Jurkat, Clone E6-1 (cell line): Measurements from ENCODE around the gene RABGGTA.
"Not testable (repeated sequence)": the region's sequence is repeated elsewhere in the genome, so short reads cannot be mapped to it uniquely, and the experiment has no call there.

Experiments
- DNase-seq: peaks from one replicate; pipeline ENCODE4 v3.0.0-alpha.2; 2011; ENCODE audit warnings: low read depth, low spot score
- H3K4me3 ChIP-seq: 2 replicates; pipeline ENCODE4 v1.5.1; 2011; ENCODE audit warnings: mild to moderate bottlenecking, low read length, control low read depth, moderate library complexity

The RABGGTA gene

DNA sequence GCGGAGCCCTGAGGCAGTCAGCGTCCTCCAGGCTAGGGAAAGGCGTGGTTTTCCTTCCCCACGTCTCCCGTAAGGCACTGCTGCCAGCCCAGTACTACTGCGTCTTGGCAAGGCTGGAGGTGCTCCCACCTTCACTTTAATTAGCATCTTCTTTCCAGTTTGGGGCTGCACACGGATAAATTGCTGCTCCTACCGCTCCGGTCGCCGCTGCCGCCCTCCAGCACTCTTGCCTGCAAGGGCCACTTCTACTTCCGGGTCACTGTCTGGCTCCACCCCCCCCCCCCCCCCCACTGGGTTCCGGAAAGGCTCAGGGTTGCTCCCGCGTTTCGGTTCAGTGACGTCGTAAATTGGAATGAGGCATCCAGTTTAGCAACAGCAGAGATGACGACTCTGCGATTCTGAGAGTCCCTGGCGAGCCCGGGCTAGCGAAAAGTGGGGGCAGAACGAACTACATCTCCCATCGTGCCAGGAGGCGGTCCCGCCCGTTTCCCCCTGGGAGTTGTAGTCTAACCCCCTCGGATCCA lies 39.2 kb downstream of the RABGGTA start, which contains the start of gene NEDD8:
NEDD8 (minus strand) TSS at position 247 of the 524 bp plus-strand sequence; CDS start at position 147, 100 bp downstream.
- peak; percentile 90 for DNase-seq
- H3K4me3 ChIP-seq, result peak within 1 kb of the TSS; percentile 87

DNA sequence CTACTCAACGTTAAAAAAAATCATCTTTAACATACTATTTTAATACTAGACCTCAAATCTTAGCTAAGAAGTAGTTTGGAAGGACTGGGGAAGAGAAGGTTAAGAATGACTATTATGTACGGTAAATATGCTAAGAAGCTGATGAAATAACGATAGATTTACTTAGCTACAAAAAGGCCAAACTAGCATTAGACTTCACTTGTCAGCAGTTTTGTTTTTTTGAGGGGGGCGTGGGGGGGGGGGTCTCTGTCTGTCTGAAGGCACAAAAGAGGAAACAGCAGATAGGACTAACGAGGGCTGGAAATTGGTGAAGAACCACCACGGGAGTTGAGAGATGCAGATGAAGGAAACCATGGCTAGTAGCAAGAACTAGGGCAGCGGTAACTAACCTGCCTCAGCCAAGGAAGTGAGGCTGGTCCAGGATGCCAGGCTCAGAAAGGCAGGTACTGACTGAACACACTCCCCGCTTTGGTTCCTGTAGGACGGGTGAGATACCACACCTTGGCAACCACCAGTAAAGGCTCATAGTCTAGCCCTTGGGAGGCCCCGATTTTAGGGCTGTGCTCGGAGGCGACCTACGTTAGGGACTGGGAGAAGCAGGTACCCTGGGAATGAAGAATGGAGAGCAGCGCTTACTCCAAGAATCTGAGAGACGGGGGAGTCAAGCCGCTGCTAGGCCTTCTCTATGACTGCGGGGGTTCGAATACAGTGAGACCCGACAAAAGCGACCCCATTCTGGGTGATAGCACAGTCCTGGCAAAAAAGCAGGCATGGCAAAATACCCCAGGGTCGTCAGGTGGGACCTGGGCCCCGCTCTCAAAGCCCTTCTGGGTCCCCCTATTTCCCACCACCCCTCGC lies 39.9 kb downstream of the RABGGTA start:
- no peak for DNase-seq
- peak overlapping the region; percentile 87 for H3K4me3 ChIP-seq

DNA sequence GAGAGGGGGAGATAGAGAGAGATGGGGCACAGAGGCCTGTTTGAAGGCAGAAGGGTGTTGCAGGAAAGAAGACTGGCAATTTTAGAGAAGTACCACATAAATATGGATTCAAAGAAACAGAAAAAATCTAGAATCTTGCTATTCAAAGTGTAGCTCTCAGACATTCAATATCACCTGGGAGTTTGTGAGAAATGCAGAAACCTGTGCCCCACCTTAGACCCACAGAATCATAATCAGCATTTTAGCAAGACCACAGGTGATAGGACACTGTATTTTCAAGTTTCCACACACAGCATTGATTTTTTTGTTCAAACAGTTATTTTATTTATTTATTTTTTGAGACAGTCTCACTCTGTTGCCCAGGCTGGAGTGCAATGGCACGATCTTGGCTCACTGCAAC lies 42.5 kb downstream of the RABGGTA start:
- no peak overlapping the region for H3K4me3 ChIP-seq

DNA sequence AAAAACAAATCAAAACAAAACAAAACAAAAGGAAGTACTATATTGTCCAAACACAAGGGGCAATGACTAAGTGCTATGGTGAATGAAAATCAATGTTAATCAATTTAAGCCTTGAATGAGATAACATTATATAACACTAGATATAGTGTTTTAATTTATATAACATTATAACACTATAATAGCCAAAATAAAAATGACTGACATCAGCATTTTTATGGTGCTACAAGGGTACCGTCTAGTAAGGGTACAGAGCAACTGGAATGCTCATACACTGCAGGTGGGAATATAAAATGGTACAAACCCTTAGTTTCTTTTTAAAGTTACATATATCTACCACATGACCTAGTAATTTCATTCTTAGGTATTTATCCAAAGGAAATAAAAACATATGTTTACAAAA lies 44.9 kb downstream of the RABGGTA start:
- no peak for DNase-seq
- no peak overlapping the region for H3K4me3 ChIP-seq

More for the DNA sequence above, 42.5 kb downstream of the RABGGTA start:
- no peak for DNase-seq

DNA sequence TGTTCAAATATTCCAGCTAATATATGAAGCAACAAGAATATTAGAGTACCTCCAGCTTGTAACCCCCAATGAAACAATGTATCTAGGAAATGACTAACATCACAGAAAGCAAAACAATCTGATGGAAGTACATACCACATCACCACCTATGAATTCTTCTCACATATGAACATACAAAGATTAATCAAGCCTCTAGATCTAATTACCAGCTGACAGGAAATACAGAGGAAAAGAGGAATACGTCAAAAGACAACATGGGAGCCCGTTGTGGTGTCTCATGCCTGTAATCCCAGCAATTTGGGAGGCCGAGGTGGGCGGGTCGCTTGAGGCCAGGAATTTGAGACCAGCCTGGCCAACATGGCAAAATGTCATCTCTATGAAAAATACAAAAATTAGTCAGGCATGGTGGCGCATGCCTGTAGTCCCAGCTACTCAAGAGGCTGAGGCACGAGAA lies 46.8 kb downstream of the RABGGTA start:
- no peak overlapping the region for H3K4me3 ChIP-seq
- no peak for DNase-seq

DNA sequence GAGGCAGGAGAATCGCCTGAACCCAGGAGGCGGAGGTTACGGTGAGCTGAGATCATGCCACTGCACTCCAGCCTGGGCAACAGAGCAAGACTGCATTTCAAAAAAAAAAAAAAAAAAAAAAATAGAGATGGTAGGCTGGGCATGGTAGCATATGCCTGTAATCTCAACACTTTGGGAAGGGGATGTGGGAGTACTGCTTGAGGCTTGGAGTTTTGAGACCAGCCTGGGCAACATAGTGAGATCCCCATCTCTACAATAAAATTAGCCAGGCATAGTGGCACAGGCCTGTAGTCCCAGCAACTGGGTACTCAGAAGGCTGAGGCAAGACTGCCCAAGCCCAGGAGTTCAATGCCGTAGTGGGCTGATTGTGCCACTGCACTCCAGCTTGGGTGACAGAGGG lies 48.4 kb downstream of the RABGGTA start:
- H3K4me3 ChIP-seq, DNase-seq: not testable (repeated sequence)

DNA sequence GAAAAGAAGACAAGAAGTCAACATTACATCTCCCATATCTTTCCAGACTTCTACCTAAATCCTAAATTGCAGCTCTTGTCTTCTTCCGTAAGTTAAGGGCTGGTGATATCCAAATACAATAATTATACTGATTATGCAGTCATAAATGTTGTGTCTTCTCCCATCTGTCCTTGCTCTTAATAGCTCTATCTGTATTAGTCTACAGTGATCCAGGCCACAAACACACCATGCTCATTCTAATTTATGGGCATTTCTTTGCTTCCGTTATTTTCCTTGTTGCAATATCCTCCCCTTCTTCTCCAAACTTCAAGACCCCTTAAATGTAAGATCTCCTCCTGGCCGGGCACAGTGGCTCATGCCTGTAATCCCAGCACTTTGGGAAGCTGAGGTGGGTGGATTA lies 51.9 kb downstream of the RABGGTA start:
- no peak for DNase-seq
- H3K4me3 ChIP-seq, result no peak overlapping the region

DNA sequence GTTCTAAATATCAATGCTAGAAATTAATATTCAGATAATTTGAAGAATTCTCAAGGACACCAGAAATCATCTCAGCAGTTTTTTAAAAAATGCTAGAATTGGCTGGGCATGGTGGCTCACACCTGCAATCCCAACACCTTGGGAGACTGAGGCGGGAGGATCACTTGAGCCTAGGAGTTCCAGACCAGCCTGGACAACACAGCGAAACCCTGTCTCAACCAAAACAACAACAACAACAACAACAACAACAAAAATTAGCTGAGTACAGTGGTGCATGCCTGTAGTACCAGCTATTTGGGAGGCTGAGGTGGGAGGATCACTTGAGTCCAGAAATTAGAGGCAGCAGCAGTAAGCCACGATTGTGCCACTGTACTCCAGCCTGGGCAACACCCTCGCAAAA lies 52.3 kb downstream of the RABGGTA start:
- no peak for DNase-seq

DNA sequence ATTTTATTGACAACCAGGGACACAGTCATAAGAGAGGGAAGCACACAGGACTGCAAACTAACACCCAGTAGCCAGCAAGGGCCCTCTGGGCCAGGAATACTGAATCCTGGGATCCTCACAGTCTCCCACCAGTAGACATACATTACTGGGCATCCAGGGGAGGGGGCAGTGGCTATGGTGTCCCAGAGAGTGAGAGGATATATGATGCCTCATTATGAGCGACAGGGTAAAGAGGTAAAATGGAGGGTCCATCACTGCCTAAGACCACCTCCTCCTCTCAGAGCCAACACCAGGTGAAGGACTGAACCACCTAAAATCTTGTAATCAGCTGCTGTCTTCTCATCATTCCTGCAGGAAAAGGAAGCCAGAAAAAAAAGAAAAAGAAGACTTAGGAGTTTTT lies 54.5 kb downstream of the RABGGTA start:
- not testable (repeated sequence) for DNase-seq, H3K4me3 ChIP-seq

More for the DNA sequence above, 52.3 kb downstream of the RABGGTA start:
- H3K4me3 ChIP-seq, result no peak overlapping the region

DNA sequence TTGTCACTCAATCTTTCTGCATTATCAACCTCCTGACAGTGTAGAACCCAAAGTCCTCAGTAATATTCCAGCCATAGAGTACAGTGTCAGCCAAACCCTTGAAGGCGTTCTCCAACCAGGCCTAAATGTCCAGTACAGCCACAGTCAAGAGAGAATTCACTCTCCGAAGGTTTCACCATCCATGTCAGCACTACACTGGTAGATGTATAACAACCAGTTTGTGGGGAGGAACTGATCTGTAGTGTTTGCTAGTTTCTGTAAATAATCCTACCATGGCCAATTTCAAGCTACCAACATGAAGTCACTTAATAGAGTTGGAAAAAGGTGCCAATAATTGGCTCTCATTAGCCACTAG lies 55.1 kb downstream of the RABGGTA start:
- no peak for DNase-seq
- peak overlapping the region; percentile 95 for H3K4me3 ChIP-seq
